Caco-2 (cell line): ENCODE data around the gene TEN1. TPM values are rescaled to one million over a fixed set of nuclear protein-coding genes. Genes with fewer than 3 reads are reported as not detected.

ENCODE experiments used
- BruUV-seq: library from RNA; stranded (reverse); fragments of 400-500 nt; replicated peaks from 2 replicates; lab custom pipeline; 2021; lab: Mats Ljungman, UMichigan
- CTCF ChIA-PET: fragments of 300-600 bp; sonication (Branson Sonifier 250); formaldehyde crosslinking; loops from one replicate; lab custom pipeline; 2022; ENCODE audit warnings: antibody characterized with exemption; lab: Charles Lee
- POLR2A ChIA-PET: fragments of 300-600 bp; sonication (Branson Sonifier 250); formaldehyde crosslinking; loops from one replicate; lab custom pipeline; 2022; ENCODE audit warnings: antibody characterized with exemption; lab: Charles Lee
- DNase-seq, 2 experiments: peaks; one replicate each; pipeline versions ENCODE4 v3.0.0 to v3.0.0-alpha.2; 2020 to 2022
- H3K27me3 ChIP-seq: replicated peaks from 2 replicates; pipeline ENCODE4 v1.6.0; 2011; ENCODE audit warnings: low read length; ENCODE audit not compliant: control insufficient read depth, insufficient read depth
- H3K36me3 ChIP-seq: 2 replicates; pipeline ENCODE4 v1.5.1; 2011; ENCODE audit warnings: low read length; ENCODE audit not compliant: control insufficient read depth, insufficient read depth
- H3K4me1 ChIP-seq: fragments of 250-450 bp; sonication (Bioruptor Pico); 2 replicates; pipeline ENCODE4 v1.5.1; 2020; ENCODE audit warnings: mild to moderate bottlenecking
- H3K4me3 ChIP-seq: 2 replicates; pipeline ENCODE4 v1.5.1; 2011; ENCODE audit warnings: low read depth, mild to moderate bottlenecking, control low read depth, low read length
- H3K9me3 ChIP-seq: fragments of 250-450 bp; sonication (Bioruptor Pico); 2 replicates; pipeline ENCODE4 v1.5.1; 2020; ENCODE audit warnings: mild to moderate bottlenecking, moderate library complexity
- H3K27ac Mint-ChIP-seq: one replicate; pipeline ENCODE4 v1.8.0; 2022; ENCODE audit warnings: mixed read lengths; ENCODE audit not compliant: unreplicated experiment
- H3K27me3 Mint-ChIP-seq: one replicate; pipeline ENCODE4 v1.8.0; 2022; ENCODE audit warnings: mixed read lengths; ENCODE audit not compliant: insufficient read depth, unreplicated experiment
- H3K36me3 Mint-ChIP-seq: one replicate; pipeline ENCODE4 v1.8.0; 2022; ENCODE audit warnings: mild to moderate bottlenecking, mixed read lengths; ENCODE audit not compliant: insufficient read depth, unreplicated experiment
- H3K4me1 Mint-ChIP-seq: one replicate; pipeline ENCODE4 v1.8.0; 2022; ENCODE audit warnings: low read depth, mixed read lengths; ENCODE audit not compliant: unreplicated experiment
- H3K4me3 Mint-ChIP-seq: one replicate; pipeline ENCODE4 v1.8.0; 2022; ENCODE audit warnings: mild to moderate bottlenecking, moderate library complexity, mixed read lengths; ENCODE audit not compliant: unreplicated experiment
- H3K9me3 Mint-ChIP-seq: one replicate; pipeline ENCODE4 v1.8.0; 2022; ENCODE audit warnings: mixed read lengths; ENCODE audit not compliant: unreplicated experiment
- CTCF ChIP-seq, 2 experiments: fragments of 200-600 bp in 1 of 2; IDR thresholded peaks; 1 replicate in 1 of 2; 2 replicates in 1 of 2; pipeline versions ENCODE4 v1.5.1 to v1.8.0; 2011 to 2022; ENCODE audit warnings: antibody characterized with exemption in 1 of 2, control low read depth in 1 of 2, inconsistent platforms in 1 of 2, low read depth in 1 of 2, low read length in 1 of 2, mild to moderate bottlenecking in 1 of 2, moderate library complexity in 1 of 2; ENCODE audit not compliant: insufficient read depth in 1 of 2, severe bottlenecking in 1 of 2, unreplicated experiment in 1 of 2
- intact Hi-C: fragments of 100-400 bp; cut with micrococcal nuclease; formaldehyde crosslinking; loops from one replicate; pipeline ENCODE4 v1.10.0; 2022; ENCODE audit not compliant: unreplicated experiment
- total RNA-seq: library from RNA; stranded (reverse); gene quantifications from 2 replicates; pipeline ENCODE4 v1.2.3, GENCODE V29; 2022

TEN1 gene
- total RNA-seq, 1 experiment from 2014 or later, result 20.3 TPM

GRCh38 chr17:75994802-75995370, 15.8 kb downstream of the TEN1 start:
- CTCF ChIA-PET, result interaction anchor here (0.7 to 2.8 kb wide), 3 partner anchors 10 to 1519 kb away, joined by 3 to 10 read pairs (median 3); partner anchors contain the start of gene MRPL38
- POLR2A ChIA-PET, result interaction anchor here (0.6 kb wide), 1 partner anchor 13 kb away, joined by 4 read pairs; no protein-coding TSS in a partner anchor
- no peak for TF ChIP-seq CTCF (IDR thresholded peaks at IDR 0.05; ENCODE audit: insufficient read depth in 1 of 2, low read depth in 1 of 2, low read length in 1 of 2, severe bottlenecking in 1 of 2, unreplicated experiment in 1 of 2)
- Mint-ChIP-seq H3K36me3 (peaks cover 29% of the 10 kb centered on the region), H3K27me3 (no peaks in the 10 kb centered on the region), H3K4me3 (no peak overlapping the region), H3K4me1 (peaks cover 15% of the 10 kb centered on the region), H3K27ac (no peak overlapping the region), H3K9me3 (no peaks in the 10 kb centered on the region)
- DNase-seq, result no peak
- intact Hi-C loops, result no loop called here
- BruUV-seq, result no TSS peak
- no peaks in the 10 kb centered on the region for H3K9me3 ChIP-seq
- no peaks in the 10 kb centered on the region for H3K27me3 ChIP-seq
- peaks cover 39% of the 10 kb centered on the region for H3K4me1 ChIP-seq
- no peaks in the 10 kb centered on the region; the same call in 1 of the 2 replicates for H3K36me3 ChIP-seq
- H3K4me3 ChIP-seq, result no peak overlapping the region

GRCh38 chr17:75995385-75995925, 16.4 kb downstream of the TEN1 start:
- peaks cover 15% of the 10 kb centered on the region for H3K4me1 Mint-ChIP-seq
- POLR2A ChIA-PET, result interaction anchor here (0.6 kb wide), 1 partner anchor 14 kb away, joined by 4 read pairs; no protein-coding TSS in a partner anchor
- Histone ChIP-seq H3K27me3 (no peaks in the 10 kb centered on the region), H3K4me1 (peaks cover 45% of the 10 kb centered on the region), H3K4me3 (no peak overlapping the region), H3K36me3 (no peaks in the 10 kb centered on the region; the same call in 1 of the 2 replicates), H3K9me3 (no peaks in the 10 kb centered on the region)
- CTCF ChIA-PET, result interaction anchor here (0.7 to 2.8 kb wide), 3 partner anchors 10 to 1518 kb away, joined by 3 to 10 read pairs (median 3); partner anchors contain the start of gene MRPL38
- TF ChIP-seq CTCF (IDR thresholded peaks at IDR 0.05; ENCODE audit: insufficient read depth in 1 of 2, low read depth in 1 of 2, low read length in 1 of 2, severe bottlenecking in 1 of 2, unreplicated experiment in 1 of 2), result no peak
- H3K27me3 Mint-ChIP-seq, result no peaks in the 10 kb centered on the region
- peak; percentile 38 to 70 for DNase-seq
- no TSS peak for BruUV-seq
- H3K36me3 Mint-ChIP-seq, result peaks cover 31% of the 10 kb centered on the region
- no peak overlapping the region for H3K4me3 Mint-ChIP-seq
- H3K27ac Mint-ChIP-seq, result no peak overlapping the region
- intact Hi-C loops, result no loop called here
- H3K9me3 Mint-ChIP-seq, result no peaks in the 10 kb centered on the region

DNA sequence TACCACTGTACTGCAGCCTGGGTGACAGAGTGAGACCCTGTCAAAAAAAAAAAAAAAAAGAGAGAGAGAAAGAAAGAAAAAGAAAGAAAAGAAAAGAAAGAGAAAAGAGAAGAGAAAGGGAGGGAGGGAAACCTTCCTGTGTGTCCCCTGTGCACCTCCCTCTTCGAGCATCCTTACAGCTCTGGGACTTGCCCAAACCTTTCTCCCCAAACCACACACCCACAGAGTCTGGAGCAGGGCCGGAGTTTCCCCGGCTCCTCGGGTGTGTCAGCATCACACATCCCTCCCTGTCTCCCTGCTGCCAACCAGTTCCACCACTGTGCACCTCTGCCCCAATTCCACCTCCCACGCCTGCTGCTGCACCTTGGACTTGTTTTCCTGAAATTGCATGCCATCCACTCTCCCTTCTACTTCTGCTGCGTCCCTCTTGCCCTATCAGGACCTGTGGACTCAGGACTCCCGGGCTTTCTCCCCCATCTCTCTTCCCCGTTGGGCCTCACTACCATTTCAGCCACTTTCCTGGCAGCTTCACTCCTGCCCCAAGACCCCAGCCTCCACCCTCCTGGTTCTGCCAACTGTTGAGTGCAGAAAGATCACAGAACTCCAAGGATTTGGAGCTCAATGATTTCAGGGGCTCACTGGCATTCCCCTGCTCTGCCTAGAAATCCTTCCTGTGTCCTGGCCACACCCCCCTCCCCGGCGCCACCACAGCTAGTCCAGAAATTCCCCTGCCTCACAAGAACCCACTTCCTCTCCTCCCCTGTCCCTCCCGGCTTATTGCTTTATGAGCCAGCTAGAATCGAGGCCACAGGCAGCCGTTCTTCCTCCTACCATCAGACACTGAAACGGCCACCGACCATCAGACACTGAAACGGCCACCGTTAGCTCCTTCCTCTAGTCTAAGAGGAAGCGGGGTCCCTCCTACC, 17.9 kb downstream of the TEN1 start:
- intact Hi-C loops, result no loop called here
- Histone ChIP-seq H3K4me3 (no peak overlapping the region), H3K36me3 (no peaks in the 10 kb centered on the region; the same call in none of the 2 replicates), H3K27me3 (no peaks in the 10 kb centered on the region), H3K4me1 (peaks cover 45% of the 10 kb centered on the region), H3K9me3 (no peaks in the 10 kb centered on the region)
- ChIA-PET POLR2A (interaction anchor here (0.6 kb wide), 3 partner anchors 9 to 217 kb away, joined by 3 to 10 read pairs (median 3); partner anchors contain the start of gene WBP2), CTCF (interaction anchor here (0.7 to 2.8 kb wide), 6 partner anchors 12 to 185 kb away, joined by 3 to 10 read pairs (median 3); partner anchors contain the start of genes ACOX1, MRPL38 and TEN1)
- DNase-seq, result peak; percentile 41 to 89
- peak overlapping the region; percentile 9 for H3K4me3 Mint-ChIP-seq
- H3K36me3 Mint-ChIP-seq, result peaks cover 18% of the 10 kb centered on the region
- TF ChIP-seq CTCF (IDR thresholded peaks at IDR 0.05; ENCODE audit: insufficient read depth in 1 of 2, low read depth in 1 of 2, low read length in 1 of 2, severe bottlenecking in 1 of 2, unreplicated experiment in 1 of 2), result no peak
- no TSS peak for BruUV-seq
- peaks cover 15% of the 10 kb centered on the region for H3K4me1 Mint-ChIP-seq
- H3K27ac Mint-ChIP-seq, result peak overlapping the region; percentile 26
- H3K27me3 Mint-ChIP-seq, result no peaks in the 10 kb centered on the region
- no peaks in the 10 kb centered on the region for H3K9me3 Mint-ChIP-seq
